ENCODE results near the gene SPCS2.

GRCh38 chr11:74936976-74937375, 12.1 kb upstream of the SPCS2 start:
- TF ChIP-seq CTCF (IDR thresholded peaks at IDR 0.05) = no peak
- no peak for TF ChIP-seq POLR2A (IDR thresholded peaks at IDR 0.05)
- no peak for TF ChIP-seq POLR2AphosphoS5 (IDR thresholded peaks at IDR 0.05)

Data from transverse colon (tissue), 4 donors.